PFSK-1 (cell line): ENCODE results near the gene TBC1D22A.

Experiments used
- TAF1 ChIP-seq: IDR thresholded peaks from 2 replicates; pipeline ENCODE4 v1.6.1; 2012; ENCODE audit warnings: low read length, control low read depth, borderline replicate concordance; ENCODE audit not compliant: insufficient read depth
- TF ChIP-seq, protein P1 (sequence below), 2 experiments: IDR thresholded peaks; 2 replicates each; pipeline versions ENCODE4 v1.6.1 to v1.8.0; 2011 to 2012; ENCODE audit warnings: low read depth in 2 of 2, low read length in 2 of 2, control low read depth in 1 of 2, inconsistent platforms in 1 of 2, mild to moderate bottlenecking in 1 of 2, moderate library complexity in 1 of 2; ENCODE audit not compliant: insufficient read depth in 1 of 2

DNA sequence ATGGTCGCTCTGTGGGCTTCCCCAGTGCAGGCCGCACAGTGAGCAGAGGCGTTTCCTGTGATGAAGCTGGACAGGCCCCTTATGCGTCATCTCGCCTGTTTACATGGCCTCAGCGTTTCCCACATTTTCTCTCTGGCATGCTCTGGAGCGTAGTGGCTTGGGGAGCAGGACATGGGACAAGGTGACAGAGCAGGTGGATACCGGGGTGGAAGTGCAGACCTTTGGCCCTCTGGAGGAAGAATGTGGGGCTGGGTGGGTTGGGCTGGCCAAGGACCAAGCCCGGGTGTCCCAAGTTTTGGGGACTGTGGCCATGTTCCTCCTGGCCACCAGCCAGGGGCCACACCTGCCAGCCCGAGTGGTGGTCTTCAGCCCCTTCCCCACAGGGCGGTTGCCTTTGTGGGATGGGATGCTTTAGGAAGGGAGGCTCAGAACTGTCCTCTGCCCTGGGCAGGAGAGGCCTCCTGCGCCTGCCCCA lies 446.6 kb downstream of the TBC1D22A start:
- TF ChIP-seq, protein P1, sequence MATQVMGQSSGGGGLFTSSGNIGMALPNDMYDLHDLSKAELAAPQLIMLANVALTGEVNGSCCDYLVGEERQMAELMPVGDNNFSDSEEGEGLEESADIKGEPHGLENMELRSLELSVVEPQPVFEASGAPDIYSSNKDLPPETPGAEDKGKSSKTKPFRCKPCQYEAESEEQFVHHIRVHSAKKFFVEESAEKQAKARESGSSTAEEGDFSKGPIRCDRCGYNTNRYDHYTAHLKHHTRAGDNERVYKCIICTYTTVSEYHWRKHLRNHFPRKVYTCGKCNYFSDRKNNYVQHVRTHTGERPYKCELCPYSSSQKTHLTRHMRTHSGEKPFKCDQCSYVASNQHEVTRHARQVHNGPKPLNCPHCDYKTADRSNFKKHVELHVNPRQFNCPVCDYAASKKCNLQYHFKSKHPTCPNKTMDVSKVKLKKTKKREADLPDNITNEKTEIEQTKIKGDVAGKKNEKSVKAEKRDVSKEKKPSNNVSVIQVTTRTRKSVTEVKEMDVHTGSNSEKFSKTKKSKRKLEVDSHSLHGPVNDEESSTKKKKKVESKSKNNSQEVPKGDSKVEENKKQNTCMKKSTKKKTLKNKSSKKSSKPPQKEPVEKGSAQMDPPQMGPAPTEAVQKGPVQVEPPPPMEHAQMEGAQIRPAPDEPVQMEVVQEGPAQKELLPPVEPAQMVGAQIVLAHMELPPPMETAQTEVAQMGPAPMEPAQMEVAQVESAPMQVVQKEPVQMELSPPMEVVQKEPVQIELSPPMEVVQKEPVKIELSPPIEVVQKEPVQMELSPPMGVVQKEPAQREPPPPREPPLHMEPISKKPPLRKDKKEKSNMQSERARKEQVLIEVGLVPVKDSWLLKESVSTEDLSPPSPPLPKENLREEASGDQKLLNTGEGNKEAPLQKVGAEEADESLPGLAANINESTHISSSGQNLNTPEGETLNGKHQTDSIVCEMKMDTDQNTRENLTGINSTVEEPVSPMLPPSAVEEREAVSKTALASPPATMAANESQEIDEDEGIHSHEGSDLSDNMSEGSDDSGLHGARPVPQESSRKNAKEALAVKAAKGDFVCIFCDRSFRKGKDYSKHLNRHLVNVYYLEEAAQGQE (IDR thresholded peaks at IDR 0.05; ENCODE audit: insufficient read depth in 1 of 2, low read depth in 2 of 2, low read length in 2 of 2) = no peak
- no peak for TF ChIP-seq TAF1
